HG02943 (cell line): ENCODE data around the gene GABRR1.

Source experiments
- ATAC-seq: cut with Tn5 transposase; IDR thresholded peaks from one replicate; pipeline ENCODE4 v1.9.1; 2021; ENCODE audit warnings: mild to moderate bottlenecking, low read depth, moderate library complexity; ENCODE audit not compliant: unreplicated experiment

The GABRR1 gene

GRCh38 chr6:89221129-89221528, 4.0 kb upstream of the GABRR1 start:
- no peak for ATAC-seq

- no peak for ATAC-seq
Measured at GRCh38 chr6:89216411-89216810, 747 bp downstream of the GABRR1 start.

GRCh38 chr6:89215391-89215790, 1.8 kb downstream of the GABRR1 start:
- ATAC-seq: no peak

GRCh38 chr6:89214197-89214596, 3.0 kb downstream of the GABRR1 start:
- no peak for ATAC-seq

GRCh38 chr6:89212472-89212871, 4.7 kb downstream of the GABRR1 start:
- no peak for ATAC-seq

- ATAC-seq: no peak
Measured at GRCh38 chr6:89209457-89209856, 7.7 kb downstream of the GABRR1 start.

GRCh38 chr6:89208551-89208950, 8.6 kb downstream of the GABRR1 start:
- ATAC-seq: no peak

GRCh38 chr6:89205819-89206218, 11.3 kb downstream of the GABRR1 start:
- ATAC-seq: no peak

- no peak for ATAC-seq
Measured at GRCh38 chr6:89204096-89204495, 13.1 kb downstream of the GABRR1 start.

GRCh38 chr6:89200706-89201215, 16.4 kb downstream of the GABRR1 start:
- ATAC-seq: no peak

- no peak for ATAC-seq
Measured at GRCh38 chr6:89199579-89199978, 17.6 kb downstream of the GABRR1 start.

GRCh38 chr6:89198235-89198634, 18.9 kb downstream of the GABRR1 start:
- ATAC-seq: no peak

GRCh38 chr6:89197141-89197540, 20.0 kb downstream of the GABRR1 start:
- ATAC-seq: no peak

- ATAC-seq: no peak
Measured at GRCh38 chr6:89194559-89194958, 22.6 kb downstream of the GABRR1 start.

GRCh38 chr6:89190741-89191140, 26.4 kb downstream of the GABRR1 start:
- no peak for ATAC-seq

- no peak for ATAC-seq
Measured at GRCh38 chr6:89187504-89187903, 29.7 kb downstream of the GABRR1 start.

- ATAC-seq: no peak
Measured at GRCh38 chr6:89186762-89187161, 30.4 kb downstream of the GABRR1 start.

- ATAC-seq: no peak
Measured at GRCh38 chr6:89184344-89184743, 32.8 kb downstream of the GABRR1 start.

- no peak for ATAC-seq
Measured at GRCh38 chr6:89183294-89183693, 33.9 kb downstream of the GABRR1 start.

- no peak for ATAC-seq
Measured at GRCh38 chr6:89180971-89181370, 36.2 kb downstream of the GABRR1 start.

- no peak for ATAC-seq
Measured at GRCh38 chr6:89180112-89180511, 37.0 kb downstream of the GABRR1 start.

- ATAC-seq: no peak
Measured at GRCh38 chr6:89173634-89174033, 43.5 kb downstream of the GABRR1 start.

- ATAC-seq: no peak
Measured at GRCh38 chr6:89172131-89172530, 45.0 kb downstream of the GABRR1 start.
